K562 (cell line): ENCODE results near the gene CARD9. TPM values are rescaled to one million over a fixed set of nuclear protein-coding genes. Genes with fewer than 3 reads are reported as not detected.

Experiments
- ATAC-seq: fragments of 200-7000 bp; cut with Tn5 transposase; 3 replicates; pipeline ENCODE4 v1.9.1; 2020; ENCODE audit warnings: moderate library complexity
- BruUV-seq: library from RNA; stranded (reverse); fragments of 400-500 nt; replicated peaks from 2 replicates; lab custom pipeline; 2021; lab: Mats Ljungman, UMichigan
- CTCF ChIA-PET: fragments of 300-600 bp; formaldehyde crosslinking; extraction: SDS; loops from one replicate; lab custom pipeline; 2021; ENCODE audit warnings: low intra/inter-chr PET ratio; lab: Yijun Ruan, JAX
- POLR2A ChIA-PET: fragments of 300-600, 350-650 bp; sonication (Branson Sonifier 250); formaldehyde crosslinking; extraction: SDS; loops from one replicate; lab custom pipeline; 2021; ENCODE audit warnings: antibody characterized with exemption, inconsistent platforms; lab: Yijun Ruan, JAX
- DNase-seq, 4 experiments: peaks; one replicate each; pipeline versions ENCODE4 v3.0.0 to v3.0.0-alpha.2; 2011 to 2018; ENCODE audit warnings: low spot score in 3 of 4, mixed read lengths in 3 of 4; ENCODE audit errors: extremely low read depth in 1 of 4
- FAIRE-seq: peaks from 2 replicates; lab custom pipeline; 2011; peaks lifted over from hg19 to GRCh38; lab: Jason Lieb, UNC
- H2AFZ ChIP-seq: 2 replicates; pipeline ENCODE4 v1.6.0; 2011; ENCODE audit warnings: low read depth, low read length, control low read depth, inconsistent platforms
- H3K27ac ChIP-seq: fragments of 200-600 bp; 3 replicates; pipeline ENCODE4 v1.8.0; 2011; ENCODE audit warnings: low read depth, mild to moderate bottlenecking, control low read depth, inconsistent platforms, low read length, moderate library complexity, mixed read lengths; ENCODE audit errors: extremely low read depth
- H3K27me3 ChIP-seq, 2 experiments: fragments of 300-600 bp in 1 of 2; 2 replicates in 1 of 2; 3 replicates in 1 of 2; pipeline versions ENCODE4 v1.6.0 to v1.8.0; 2011; ENCODE audit warnings: inconsistent platforms in 2 of 2, low read length in 2 of 2, mild to moderate bottlenecking in 1 of 2, mixed read lengths in 1 of 2, moderate library complexity in 1 of 2; ENCODE audit not compliant: control insufficient read depth in 2 of 2, insufficient read depth in 2 of 2
- H3K36me3 ChIP-seq: fragments of 300-600 bp; 3 replicates; pipeline ENCODE4 v1.8.0; 2011; ENCODE audit warnings: mild to moderate bottlenecking, low read length, inconsistent platforms; ENCODE audit not compliant: control insufficient read depth, insufficient read depth
- H3K4me1 ChIP-seq, 2 experiments: fragments of 200-600 bp in 1 of 2; replicated peaks in 1 of 2; 2 replicates in 1 of 2; 3 replicates in 1 of 2; pipeline versions ENCODE4 v1.5.1 to v1.8.0; 2011; ENCODE audit warnings: inconsistent platforms in 2 of 2, low read length in 2 of 2, mild to moderate bottlenecking in 1 of 2, mixed read lengths in 1 of 2, moderate library complexity in 1 of 2; ENCODE audit not compliant: control insufficient read depth in 2 of 2, insufficient read depth in 2 of 2
- H3K4me2 ChIP-seq: 2 replicates; pipeline ENCODE4 v1.6.1; 2011; ENCODE audit warnings: low read length, control low read depth, inconsistent platforms, mixed read lengths; ENCODE audit not compliant: insufficient read depth
- H3K4me3 ChIP-seq: fragments of 200-600 bp; sonication (generic), shearing (Covaris generic); 2 replicates; pipeline ENCODE4 v1.5.1; 2016; ENCODE audit warnings: control low read depth, inconsistent platforms
- H3K79me2 ChIP-seq: fragments of 200-600 bp; 3 replicates; pipeline ENCODE4 v1.8.0; 2011; ENCODE audit warnings: low read length, inconsistent platforms; ENCODE audit not compliant: control insufficient read depth, insufficient read depth
- H3K9ac ChIP-seq, 2 experiments: 2 replicates each; pipeline versions ENCODE4 v1.6.0 to v1.6.1; 2011; ENCODE audit warnings: low read depth in 2 of 2, low read length in 2 of 2, control low read depth in 1 of 2, inconsistent platforms in 1 of 2, mild to moderate bottlenecking in 1 of 2, mixed read lengths in 1 of 2; ENCODE audit not compliant: insufficient read depth in 1 of 2
- H3K9me1 ChIP-seq: one replicate; pipeline ENCODE4 v1.6.0; 2011; ENCODE audit warnings: inconsistent platforms, mild to moderate bottlenecking, low read length, moderate library complexity; ENCODE audit not compliant: control insufficient read depth, insufficient read depth
- H3K9me3 ChIP-seq: replicated peaks from 2 replicates; pipeline ENCODE4 v1.5.1; 2011; ENCODE audit warnings: low read depth, low read length, inconsistent platforms; ENCODE audit not compliant: control insufficient read depth, insufficient read depth
- H4K20me1 ChIP-seq: replicated peaks from 2 replicates; pipeline ENCODE4 v1.6.1; 2011; ENCODE audit warnings: low read length, inconsistent platforms, mixed read lengths; ENCODE audit not compliant: control insufficient read depth, insufficient read depth
- GTF3C2 ChIP-seq: IDR thresholded peaks from 3 replicates; pipeline ENCODE4 v1.6.1; 2011; ENCODE audit warnings: borderline replicate concordance, mild to moderate bottlenecking, moderate library complexity; ENCODE audit not compliant: insufficient read length; ENCODE audit errors: extremely low read depth
- ID3 ChIP-seq, 2 experiments: fragments of 250-450 bp in 1 of 2; fragments of 450-650 bp in 1 of 2; sonication (Bioruptor Pico) in 1 of 2; IDR thresholded peaks; 2 replicates each; pipeline versions ENCODE4 v1.6.1 to v1.8.0; 2016 to 2021; ENCODE audit warnings: mild to moderate bottlenecking in 2 of 2, moderate library complexity in 2 of 2, missing compliant biosample characterization in 1 of 2, missing genetic modification characterization in 1 of 2
- KDM4B ChIP-seq, 2 experiments: fragments of 450-650 bp in 1 of 2; sonication (generic) in 1 of 2; IDR thresholded peaks; 2 replicates each; pipeline ENCODE4 v1.6.1; 2016 to 2017; ENCODE audit warnings: borderline replicate concordance in 2 of 2, antibody characterized with exemption in 1 of 2, low read depth in 1 of 2, mild to moderate bottlenecking in 1 of 2
- L3MBTL2 ChIP-seq: fragments of 450-650 bp; IDR thresholded peaks from 2 replicates; pipeline ENCODE4 v1.6.1; 2016; ENCODE audit warnings: mild to moderate bottlenecking, moderate library complexity
- POU5F1 ChIP-seq: fragments of 150-350 bp; IDR thresholded peaks from 2 replicates; pipeline ENCODE4 v1.6.1; 2014; ENCODE audit warnings: borderline replicate concordance, low read length, low read depth, mild to moderate bottlenecking; ENCODE audit not compliant: partially characterized antibody
- RBFOX2 ChIP-seq: fragments of 200-400 bp; formaldehyde crosslinking; IDR thresholded peaks from 2 replicates; pipeline ENCODE4 v1.6.1; 2017; ENCODE audit warnings: low read depth, mild to moderate bottlenecking, low read length, moderate library complexity
- TFAP4 ChIP-seq: sonication (generic); formaldehyde crosslinking; IDR thresholded peaks from 2 replicates; pipeline ENCODE4 v1.8.0; 2022; ENCODE audit warnings: missing genetic modification reagents, mild to moderate bottlenecking, moderate library complexity, borderline replicate concordance
- YBX1 ChIP-seq: fragments of 450-650 bp; IDR thresholded peaks from 2 replicates; pipeline ENCODE4 v1.7.1; 2016; ENCODE audit warnings: mild to moderate bottlenecking
- ZBTB33 ChIP-seq: sonication (generic); formaldehyde crosslinking; IDR thresholded peaks from 2 replicates; pipeline ENCODE4 v1.8.1; 2023; ENCODE audit warnings: mild to moderate bottlenecking, missing genetic modification reagents
- ZNF274 ChIP-seq: IDR thresholded peaks from 2 replicates; pipeline ENCODE4 v1.6.1; 2011; ENCODE audit warnings: low read depth, mild to moderate bottlenecking, low read length, moderate library complexity, borderline replicate concordance
- ZNF780A ChIP-seq: fragments of 250-450 bp; sonication (Bioruptor Pico); IDR thresholded peaks from 2 replicates; pipeline ENCODE4 v1.5.0; 2021; ENCODE audit warnings: mild to moderate bottlenecking
- ZNF79 ChIP-seq: fragments of 250-450 bp; sonication (Bioruptor Pico); IDR thresholded peaks from 2 replicates; pipeline ENCODE4 v1.4.0; 2020; ENCODE audit warnings: low read depth, mild to moderate bottlenecking, moderate library complexity
- WGBS: fragments of 100-300 bp; shearing (Covaris generic); methylation state at CpG from one replicate; pipeline ENCODE4 v1.1.6; 2016; ENCODE audit warnings: low coverage, mixed read lengths; ENCODE audit not compliant: insufficient coverage; ENCODE audit errors: missing lambda C conversion rate; 5-methylcytosine and 5-hydroxymethylcytosine counted together
- in situ Hi-C: fragments of 300-500 bp; cut with MboI; formaldehyde crosslinking; loops from 4 replicates; pipeline ENCODE4 v1.15.0; 2018; ENCODE audit warnings: inconsistent platforms, mixed read lengths
- intact Hi-C: fragments of 100-400 bp; cut with micrococcal nuclease; formaldehyde crosslinking; loops from 2 replicates; pipeline ENCODE4 v1.14.2; 2022
- polyA plus RNA-seq, 8 experiments: library from polyadenylated mRNA; depleted of rRNA in 4 of 8; stranded (reverse) in 5 of 8; unstranded in 3 of 8; fragments of >200 nt; fragmentation: Nextera tagmentation in 2 of 8; fragmentation: Illumina TruSeq in 1 of 8; extraction: Ambion mirVana in 2 of 8; extraction: Trizol in 1 of 8; gene quantifications; 2 replicates each; pipeline versions ENCODE4 v1.2.1 to v1.2.3, GENCODE V29; 2011 to 2014; ENCODE audit warnings: inconsistent platforms in 1 of 8, missing spikeins in 1 of 8
- total RNA-seq, 7 experiments: library from RNA; depleted of rRNA in 6 of 7; stranded (reverse); fragments of >200 nt in 6 of 7; fragmentation: Illumina TruSeq in 2 of 7; extraction: Trizol in 2 of 7; gene quantifications; 2 replicates each; pipeline versions ENCODE4 v1.2.1 to v1.2.3, GENCODE V29; 2011 to 2021; ENCODE audit warnings: low replicate concordance in 1 of 7

CARD9 gene
- total and polyA plus RNA-seq, 9 of the 15 experiments (the other 6 are each of a cell fraction or from before 2014, with no cell fraction given) = 1.7 to 53.0 (median 9.7) TPM

- TF ChIP-seq KDM4B (IDR thresholded peaks at IDR 0.05; ENCODE audit: borderline replicate concordance in 2 of 2, low read depth in 1 of 2) (no peak), ZBTB33 (CRISPR knock-in tag) (peak; percentile 90), POU5F1 (no peak), ZNF274 (no peak), ID3 (CRISPR knock-in tag; IDR thresholded peaks at IDR 0.05) (no peak), ID3 (tag; IDR thresholded peaks at IDR 0.05) (no peak)
These were observed 44.8 kb downstream of the CARD9 start (continued) for GRCh38 chr9:136328622-136329041.

- WGBS = 77% methylated on average over 10 of the region's 13 CpGs
- Histone ChIP-seq H3K27ac (peak overlapping the region; percentile 52; the same call in 1 of the 3 replicates), H3K4me3 (peak overlapping the region; percentile 52), H3K9me1 (no peaks in the 10 kb centered on the region), H3K9ac (peak overlapping the region; percentile 63 to 88), H3K9me3 (no peaks in the 10 kb centered on the region), H3K36me3 (no peaks in the 10 kb centered on the region), H3K4me1 (peaks cover 4 to 92% of the 10 kb centered on the region in 2 experiments), H3K79me2 (peaks cover 15% of the 10 kb centered on the region), H3K27me3 (peaks cover 6 to 16% of the 10 kb centered on the region in 2 experiments; a peak in 2 of 5 replicates), H3K4me2 (peak overlapping the region; percentile 77), H4K20me1 (no peaks in the 10 kb centered on the region), H2AFZ (no peak overlapping the region)
- intact Hi-C loops = no loop called here
- ChIA-PET POLR2A (interaction anchor here (1.6 kb wide), 1 partner anchor 9 kb away, joined by 5 read pairs; no protein-coding TSS in a partner anchor), CTCF (no interaction called here)
- DNase-seq = no peak
- in situ Hi-C loops = loop anchor here (25.0 kb wide), 1 partner anchor 309 kb away; no protein-coding TSS in a partner anchor
- BruUV-seq = TSS peak; percentile 51
- ATAC-seq = no peak
- no peak for FAIRE-seq
- TF ChIP-seq YBX1 (no peak), TFAP4 (CRISPR knock-in tag) (0 out of 2 replicates have a peak, but pooled peaks have one; percentile 15), ZNF780A (CRISPR knock-in tag) (no peak), ZNF79 (CRISPR knock-in tag) (no peak), L3MBTL2 (no peak), GTF3C2 (no peak), RBFOX2 (peak; percentile 11)
These were observed 45.4 kb downstream of the CARD9 start for GRCh38 chr9:136328011-136328621.
